NCI-H69 (cell line): Measurements from ENCODE around the gene MTMR2.

Experiments used
- DNase-seq: peaks from one replicate; lab custom pipeline; 2025; lab: John Stamatoyannopoulos, UW

MTMR2 gene

DNA sequence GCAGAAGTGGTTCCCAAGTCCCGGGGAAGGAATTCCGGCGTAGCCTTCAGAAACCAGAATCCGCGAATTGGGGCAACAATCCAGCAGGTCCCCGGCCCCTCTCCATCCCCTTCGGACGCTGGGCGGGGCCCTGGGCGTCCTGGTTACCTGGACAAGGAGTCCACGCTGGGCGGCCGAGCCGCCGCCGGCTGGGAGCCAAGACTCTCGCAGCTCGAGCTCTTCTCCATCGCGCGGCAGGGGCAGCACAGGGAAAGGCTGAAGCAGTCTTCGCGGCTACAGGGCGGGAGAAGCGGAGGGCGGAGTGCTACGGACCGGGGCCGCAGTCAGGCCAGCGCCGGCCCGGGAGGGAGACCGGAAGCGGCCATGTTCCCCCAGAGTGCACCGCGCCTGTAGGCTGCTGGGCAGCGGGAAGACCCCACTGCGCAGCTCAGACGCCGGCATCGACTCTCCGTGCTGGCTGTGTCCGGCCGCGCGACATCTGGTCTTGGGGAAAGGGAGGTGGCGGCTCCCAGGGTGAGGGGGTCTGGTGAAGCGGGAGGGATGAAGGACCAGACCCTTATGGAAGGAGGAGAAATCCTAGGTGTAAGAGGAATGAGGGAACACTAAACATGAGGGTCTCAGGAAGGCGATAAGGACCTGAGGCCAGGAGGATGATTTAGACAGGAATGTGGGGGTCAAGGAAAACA is at the start of gene MTMR2:
TSS of gene MTMR2 (minus strand) at position 380 of the 686 bp plus-strand sequence. CDS start at position 227, 153 bp downstream.
- peak; percentile 93 for DNase-seq

DNA sequence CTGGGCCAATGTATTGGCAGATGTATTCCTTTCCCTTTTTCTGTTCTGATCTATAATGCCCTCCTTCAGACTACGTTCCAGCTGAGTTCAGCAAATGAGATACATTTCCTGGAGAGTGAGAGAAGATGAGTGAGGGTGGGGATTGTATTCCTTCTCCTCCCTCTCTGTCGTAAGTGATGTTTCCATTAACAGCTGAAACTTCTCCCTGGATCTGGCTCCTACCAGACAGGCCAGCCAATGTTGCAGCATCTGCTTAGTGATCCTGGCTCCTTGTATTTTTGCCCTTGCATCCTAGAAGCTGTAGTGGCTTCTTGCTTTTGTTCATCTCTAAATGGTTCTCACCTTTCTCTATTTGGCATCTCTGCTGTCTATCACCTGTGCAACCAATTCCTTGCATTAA is 48.2 kb upstream of the MTMR2 start:
- DNase-seq = no peak

DNA sequence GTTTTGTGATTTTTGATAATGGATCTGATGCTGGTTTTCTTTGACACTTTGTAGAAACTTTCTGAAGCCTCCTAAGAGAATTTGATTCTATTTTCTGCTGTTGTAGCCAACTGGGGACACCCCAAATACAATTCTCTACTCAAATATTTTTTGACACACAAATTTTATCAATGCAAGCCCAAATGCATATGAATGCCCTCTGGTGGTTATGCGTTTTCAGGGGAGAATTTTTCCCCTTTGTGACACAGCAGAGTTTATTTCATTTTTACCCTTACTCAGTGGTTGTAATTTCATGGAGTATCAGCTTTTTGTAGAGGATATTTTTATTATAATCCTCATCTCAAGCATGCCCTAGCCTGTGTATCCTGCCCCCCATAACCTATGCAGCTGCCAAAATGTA is 44.7 kb upstream of the MTMR2 start:
- DNase-seq = peak; percentile 12

DNA sequence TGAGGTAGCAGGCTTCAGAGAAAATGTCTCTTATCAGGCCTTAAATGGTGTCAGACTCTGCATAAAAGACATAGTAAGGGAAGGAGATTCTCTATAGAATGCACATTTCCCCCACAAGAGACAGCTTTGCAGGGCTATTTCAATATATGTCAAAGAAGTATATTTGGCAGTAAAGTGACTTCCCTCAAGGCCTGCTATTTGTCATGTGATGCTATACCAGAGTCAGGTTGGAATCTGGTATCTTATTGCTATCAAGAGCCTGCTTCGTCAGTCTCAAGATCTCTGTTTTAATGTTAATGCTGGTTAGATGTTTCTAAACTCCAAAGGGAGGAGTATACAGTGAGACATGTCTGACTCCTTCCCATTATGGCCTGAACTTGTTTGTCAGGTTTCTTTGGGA is 40.4 kb upstream of the MTMR2 start:
- no peak for DNase-seq

DNA sequence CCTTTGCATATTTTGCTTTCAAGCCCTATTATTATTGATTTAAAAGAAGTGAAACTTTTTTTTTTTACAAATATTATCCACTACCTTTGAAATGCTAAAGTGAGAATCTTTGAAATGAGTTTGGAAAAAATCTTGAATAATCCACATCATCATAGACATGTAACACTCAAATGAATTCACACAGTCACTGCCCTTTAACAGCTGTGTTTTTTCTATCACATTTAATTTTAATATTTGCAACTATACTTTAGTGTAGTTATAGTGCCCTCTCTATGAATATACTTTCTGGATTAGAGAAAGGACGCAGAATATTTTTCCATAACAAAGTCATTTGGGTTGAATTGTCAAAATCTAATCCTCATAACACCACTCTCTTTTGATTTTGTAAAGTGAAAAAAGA is 37.9 kb upstream of the MTMR2 start:
- DNase-seq = no peak

DNA sequence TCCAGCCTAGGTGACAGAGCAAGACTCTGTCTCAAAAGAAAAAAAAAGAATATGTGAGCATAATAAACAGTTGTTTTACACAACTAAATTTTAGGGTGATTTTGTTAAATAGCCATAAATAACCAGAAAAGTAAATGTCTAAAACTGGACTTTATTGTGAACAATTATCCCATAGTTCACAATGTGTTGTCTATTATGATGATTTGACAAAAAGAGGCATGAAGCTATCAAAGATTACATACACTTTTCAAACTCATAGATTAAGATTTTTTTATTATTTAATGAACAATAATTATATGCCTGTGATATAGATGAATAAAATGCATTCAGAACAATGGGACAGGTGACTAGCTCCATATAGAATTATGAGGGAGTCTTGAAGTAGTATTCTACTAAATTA is 27.0 kb upstream of the MTMR2 start:
- DNase-seq = no peak

DNA sequence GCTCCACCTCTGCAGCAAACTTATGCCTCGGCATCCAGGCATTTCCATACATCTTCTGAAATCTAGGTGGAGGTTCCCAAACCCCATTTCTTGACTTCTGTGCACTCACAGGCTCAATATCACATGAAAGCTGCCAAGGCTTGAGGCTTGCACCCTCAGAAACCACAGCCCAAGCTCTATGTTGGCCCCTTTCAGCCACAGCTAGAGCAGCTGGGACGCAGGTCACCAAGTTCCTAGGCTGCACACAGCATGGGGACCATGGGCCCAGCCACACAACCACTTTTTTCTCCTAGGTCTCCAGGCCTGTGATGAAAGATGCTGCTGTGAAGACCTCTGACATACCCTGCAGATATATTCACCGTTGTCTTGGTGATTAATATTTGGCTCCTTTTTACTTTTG is 24.7 kb upstream of the MTMR2 start:
- no peak for DNase-seq

DNA sequence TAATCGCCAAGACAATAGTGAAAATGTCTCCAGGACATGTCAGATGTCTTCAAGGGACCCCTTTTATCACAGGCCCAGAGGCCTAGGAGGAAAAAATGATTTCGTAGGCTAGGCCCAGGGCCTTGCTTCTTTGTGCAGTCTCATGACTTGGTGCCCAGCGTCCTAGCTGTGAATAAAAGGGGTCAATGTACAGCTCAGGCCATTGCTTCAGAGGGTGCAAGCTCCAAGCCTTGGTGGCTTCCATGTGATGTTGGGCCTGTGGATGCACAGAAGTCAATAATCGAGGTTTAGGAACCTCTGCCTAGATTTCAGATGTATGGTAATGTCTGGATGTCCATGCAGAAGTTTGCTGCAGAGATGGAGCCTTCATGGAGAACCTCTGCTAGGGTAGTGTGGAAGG is 20.7 kb upstream of the MTMR2 start:
- no peak for DNase-seq

DNA sequence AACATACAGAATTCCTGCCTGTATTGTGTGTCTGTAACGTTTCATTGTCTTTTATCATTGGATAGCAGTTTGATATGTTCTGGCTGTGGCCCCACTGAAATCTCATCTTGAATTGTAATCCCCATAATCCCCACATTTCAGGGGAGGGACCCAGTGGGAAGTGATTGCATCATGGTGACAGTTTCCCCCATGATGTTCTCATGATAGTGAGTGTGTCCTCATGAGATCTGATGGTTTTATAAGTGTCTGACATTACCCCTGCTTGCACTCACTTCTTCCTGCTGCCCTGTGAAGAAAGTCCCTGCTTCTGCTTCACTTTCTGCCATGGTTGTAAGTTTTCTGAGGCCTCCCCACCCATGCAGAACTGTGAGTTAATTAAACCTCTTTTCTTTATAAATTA is 19.6 kb upstream of the MTMR2 start:
- no peak for DNase-seq

DNA sequence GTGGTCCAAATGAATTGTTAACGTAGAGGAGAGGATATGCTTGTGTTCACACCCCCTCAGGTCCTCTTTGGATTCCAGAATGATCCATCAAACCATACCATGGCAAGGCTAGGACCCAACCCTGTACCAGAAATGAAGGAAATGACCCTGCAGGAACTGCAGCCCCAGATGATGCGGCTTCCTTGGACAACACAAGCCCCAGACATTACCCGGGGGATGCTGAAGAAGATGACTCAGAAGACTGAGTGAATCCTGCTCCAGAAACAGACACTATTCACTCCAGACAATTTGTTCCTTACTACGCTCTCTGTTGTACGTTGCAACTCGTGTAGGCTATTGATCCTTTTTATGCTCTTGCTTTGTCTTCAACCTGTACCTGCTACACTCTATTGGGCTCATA is 15.2 kb upstream of the MTMR2 start:
- no peak for DNase-seq

DNA sequence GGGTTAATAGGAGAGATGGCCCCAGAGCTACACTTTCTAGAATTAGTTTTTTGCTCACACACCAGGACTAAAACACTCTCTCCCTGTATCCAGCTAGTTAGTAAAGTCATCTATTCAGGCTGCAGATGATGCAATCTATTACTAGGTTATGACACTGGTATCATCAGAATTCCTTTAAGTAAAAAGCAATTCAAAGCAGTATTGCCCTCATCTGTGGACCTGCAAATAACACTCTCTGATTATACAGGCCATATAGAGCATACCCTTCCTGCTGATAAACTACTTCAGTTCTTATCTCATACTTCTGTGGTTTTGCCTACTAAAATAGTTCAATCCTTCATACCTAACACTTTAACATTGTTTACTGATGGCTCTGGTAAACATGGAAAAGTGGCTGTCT is 13.5 kb upstream of the MTMR2 start:
- DNase-seq = no peak

DNA sequence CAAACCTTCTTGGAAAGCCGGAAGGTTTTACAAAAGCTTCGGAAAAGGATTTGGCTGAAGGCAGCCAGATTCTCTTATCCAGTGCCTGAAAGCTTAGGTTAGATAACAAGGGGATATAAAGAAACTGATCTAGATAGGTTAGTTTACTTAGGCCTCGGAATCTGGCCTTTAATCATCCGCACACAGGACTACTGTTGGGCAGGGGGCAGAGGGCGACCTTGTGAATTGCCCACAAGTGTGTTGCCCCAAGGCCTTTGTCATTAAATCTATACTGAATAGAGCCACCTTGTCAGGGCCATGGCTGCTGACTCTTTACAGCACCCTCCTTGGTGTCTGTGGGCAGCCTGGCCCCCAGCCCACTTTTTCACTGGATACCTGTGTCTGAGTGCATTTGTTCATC is 9.7 kb upstream of the MTMR2 start:
- no peak for DNase-seq

DNA sequence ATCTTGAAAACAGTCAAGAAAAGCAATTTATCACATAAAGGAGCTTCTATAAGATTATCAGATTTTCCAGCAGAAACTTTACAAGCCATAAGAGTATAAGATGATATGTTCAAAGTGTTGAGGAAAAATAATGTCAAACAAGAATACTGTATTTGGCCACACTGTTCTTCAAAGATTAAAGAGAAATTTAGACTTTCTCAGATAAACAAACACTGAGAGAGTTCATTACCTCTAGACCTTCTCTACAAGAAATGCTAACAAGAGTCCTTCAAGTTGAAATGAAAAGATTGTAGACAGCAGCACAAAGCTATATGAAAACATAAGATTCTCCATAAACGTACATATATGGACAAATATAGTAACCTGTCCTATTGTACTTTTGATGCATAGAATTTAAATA is 8.0 kb upstream of the MTMR2 start:
- DNase-seq = no peak

DNA sequence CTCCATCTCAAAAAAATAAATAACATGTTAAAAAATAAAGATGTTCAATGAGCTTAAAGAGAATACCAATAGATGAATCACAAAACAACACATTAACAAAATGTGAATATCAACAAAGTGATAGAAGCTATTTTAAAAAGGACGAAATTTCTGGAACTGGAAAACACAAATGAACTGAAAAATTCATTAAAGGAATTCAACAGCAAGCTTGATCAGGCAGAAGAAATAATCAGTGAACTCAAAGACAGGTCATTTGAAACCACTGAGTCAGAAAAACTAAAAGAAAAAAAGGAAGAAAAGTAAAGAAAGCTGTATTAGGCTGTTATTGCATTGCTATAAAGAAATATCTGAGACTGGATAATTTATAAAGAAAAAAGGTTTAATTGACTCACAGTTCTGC is 7.0 kb upstream of the MTMR2 start:
- no peak for DNase-seq

DNA sequence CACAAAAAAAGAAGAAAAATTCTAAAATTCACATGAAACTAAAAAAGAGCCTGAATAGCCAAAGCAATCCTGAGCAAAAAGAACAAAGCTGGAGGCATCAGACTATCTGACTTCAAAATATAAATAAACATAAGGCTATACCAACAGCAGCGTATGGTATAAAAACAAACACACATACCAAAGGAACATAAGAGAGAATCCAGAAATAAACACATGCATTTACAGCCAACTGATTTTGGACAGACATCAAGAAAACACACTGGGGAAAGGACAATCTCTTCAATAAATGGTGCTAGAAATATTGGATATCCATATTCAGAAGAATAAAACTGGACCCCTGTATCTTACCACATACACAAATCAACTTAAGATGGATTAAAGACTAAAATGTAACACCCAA is 2.8 kb upstream of the MTMR2 start:
- DNase-seq = no peak

DNA sequence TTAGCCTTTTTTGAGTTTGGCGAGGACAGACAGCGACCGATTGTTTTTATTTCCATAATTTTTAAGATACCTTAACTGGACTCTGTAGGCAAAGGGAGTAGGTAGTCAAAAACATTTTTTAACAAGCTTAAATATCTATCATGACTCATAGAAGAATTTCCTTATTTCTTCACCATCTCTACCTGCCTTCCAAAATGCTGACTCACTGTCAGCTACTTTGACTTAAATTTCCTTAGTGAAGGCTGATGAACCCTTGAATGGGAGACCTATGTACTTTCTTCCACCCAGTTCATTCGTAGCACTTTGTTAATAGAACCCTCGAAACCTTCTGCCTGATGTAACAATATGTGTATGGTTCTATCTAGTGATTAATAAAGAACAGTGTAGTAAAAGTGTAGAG is 1.1 kb upstream of the MTMR2 start:
- peak; percentile 30 for DNase-seq

DNA sequence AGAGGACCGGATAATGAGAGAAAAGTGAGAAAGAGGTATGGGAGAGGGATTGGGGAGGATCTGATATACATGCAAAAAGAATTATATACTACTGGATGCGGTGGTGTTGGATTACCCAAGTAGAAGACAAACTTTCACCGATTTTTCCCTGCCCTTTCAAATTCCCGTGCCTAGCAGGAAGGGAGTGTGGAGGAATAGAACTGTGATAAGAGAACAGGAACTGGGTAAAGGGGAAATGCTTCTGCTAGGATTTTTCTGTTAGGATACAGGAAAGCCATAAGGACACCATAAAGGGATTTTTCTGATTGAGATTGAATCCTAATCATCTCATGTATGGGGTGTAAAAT is 480 bp upstream of the MTMR2 start:
- DNase-seq = peak; percentile 74

DNA sequence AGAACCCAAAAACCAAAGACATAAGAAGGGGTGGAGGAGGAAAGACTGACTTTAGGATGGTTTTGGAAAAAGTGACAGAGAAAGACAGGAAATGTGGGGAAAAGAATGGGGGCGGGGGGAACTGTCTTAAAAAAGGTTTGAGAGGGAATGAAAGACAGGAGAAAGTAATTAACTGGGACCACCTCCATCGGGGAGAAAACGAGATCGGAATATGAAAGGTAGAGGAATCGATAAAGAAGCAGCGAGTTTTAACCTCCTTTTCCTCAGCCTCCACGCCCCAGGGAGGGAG is 524 bp downstream of the MTMR2 start:
- DNase-seq = peak; percentile 57

DNA sequence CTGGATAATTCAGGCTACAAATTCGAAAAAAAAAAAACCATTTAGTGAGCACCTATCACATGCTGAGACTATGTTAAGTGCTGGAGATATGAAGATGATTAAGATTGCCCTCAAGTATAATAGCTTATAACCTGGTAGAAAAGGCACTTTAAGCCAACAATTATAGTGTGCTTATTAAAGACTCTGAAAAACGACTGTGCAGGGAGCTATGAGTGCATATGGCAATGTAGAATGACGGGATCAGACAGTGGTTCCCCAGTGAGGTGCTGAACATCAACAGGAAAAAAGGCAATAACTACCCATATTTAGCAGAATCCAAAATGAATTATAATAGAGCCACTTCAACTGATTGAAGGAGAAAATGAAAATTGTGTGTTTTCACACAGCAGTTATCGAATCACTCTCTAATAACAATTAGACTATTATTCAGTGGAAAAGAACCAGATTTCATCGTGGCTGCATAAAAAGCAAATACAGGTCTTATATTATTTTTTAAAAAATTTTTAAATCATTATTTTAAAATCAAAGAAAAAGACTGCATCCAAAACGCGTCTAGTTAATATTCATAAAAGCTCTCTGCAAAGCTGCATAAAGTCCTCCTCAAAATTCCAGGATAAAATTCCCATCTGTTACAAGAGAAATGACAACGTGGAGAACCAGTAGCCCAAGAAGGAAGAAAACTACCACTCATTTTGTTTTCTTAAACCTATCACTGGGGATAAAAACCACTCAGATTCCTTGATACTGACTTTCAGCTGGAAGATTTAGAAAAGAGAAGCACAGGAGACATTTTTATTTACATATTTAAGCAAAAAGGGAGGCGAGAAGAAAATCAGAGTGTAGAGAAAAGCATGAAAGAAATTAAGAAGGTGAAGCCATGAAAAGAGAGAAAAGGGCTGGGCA is 1.1 kb downstream of the MTMR2 start:
- peak; percentile 54 for DNase-seq

DNA sequence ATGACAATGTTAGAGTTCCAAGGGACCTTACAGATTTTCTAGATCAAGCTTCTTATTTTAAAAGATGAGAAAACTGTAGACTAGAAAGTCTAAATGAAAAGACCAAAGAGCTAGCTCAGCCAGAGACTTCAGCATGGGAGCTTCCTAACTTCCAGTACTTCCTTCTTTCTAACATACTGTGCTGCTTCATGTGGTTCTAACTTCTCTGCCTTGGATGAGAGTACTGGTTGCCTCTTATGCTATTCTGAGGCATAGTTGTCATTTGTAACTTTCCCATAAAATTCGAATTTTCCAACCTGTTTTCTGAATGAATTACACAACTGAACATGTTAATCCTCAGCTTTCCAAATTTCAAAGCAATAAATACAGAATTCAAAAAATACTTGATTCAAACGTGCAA is 1.8 kb downstream of the MTMR2 start:
- DNase-seq = peak; percentile 39

DNA sequence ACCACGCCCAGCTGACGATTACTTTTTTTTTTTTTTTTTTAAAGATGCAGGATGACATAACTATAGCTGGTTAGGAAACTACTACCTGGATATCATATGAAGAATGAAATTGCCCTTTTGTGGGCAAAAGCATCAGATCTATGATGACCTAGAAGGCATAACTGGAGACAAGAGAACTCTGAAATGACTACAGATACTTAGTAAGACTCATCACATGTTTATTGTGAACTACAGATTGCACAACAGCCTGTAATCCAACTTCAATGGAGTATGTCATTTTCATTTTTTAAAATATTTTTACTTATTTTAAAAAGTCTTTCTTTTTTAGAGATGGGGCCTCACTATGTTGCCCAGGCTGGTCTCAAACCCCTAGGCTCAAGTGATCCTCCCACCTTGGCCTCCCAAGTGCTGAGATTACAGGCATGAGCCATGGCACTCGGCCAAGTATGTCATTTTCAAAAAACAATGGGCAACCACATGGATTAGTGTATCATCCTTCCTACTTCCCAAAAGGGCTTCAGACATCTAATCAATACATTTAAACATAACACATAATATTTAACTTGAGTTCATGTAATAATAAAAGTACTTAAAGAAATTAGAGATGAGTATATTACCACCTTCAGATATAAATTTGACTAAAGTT is 3.3 kb downstream of the MTMR2 start:
- DNase-seq = peak; percentile 44

DNA sequence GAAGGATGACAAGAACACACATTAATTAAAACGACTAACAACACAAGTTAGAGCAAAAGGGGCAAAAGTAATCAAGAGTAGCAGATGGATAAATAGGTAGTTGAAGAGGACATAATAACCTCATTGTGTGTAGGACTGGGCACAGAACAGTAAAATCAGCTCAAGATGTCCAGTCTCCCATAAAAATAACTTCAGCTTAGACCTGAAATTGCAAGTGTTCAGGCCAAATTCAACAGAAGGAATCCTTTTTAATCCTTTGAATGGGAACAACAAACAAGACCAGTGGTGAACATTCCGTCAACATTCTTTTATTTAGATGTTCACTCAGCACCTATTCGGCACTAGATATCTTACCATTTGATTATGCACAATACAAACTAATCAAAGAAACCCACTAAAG is 4.4 kb downstream of the MTMR2 start:
- no peak for DNase-seq

DNA sequence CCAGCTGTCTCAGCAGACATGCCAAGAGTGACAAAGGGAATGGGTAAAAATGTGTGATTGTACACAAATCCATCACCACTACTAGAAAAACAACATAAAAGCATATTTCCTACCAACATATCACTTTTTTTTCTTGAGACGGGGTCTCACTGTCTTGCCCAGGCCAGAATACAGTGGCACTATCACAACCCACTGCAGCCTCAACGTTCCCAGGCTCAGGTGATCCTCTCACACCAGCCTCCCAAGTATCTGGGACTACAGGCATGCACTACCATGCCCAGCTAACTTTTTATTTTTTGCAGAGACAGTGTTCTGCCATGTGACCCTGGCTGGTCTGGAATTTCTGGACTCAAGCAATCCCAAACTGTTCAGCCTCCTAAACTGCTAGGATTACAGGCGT is 5.2 kb downstream of the MTMR2 start:
- no peak for DNase-seq
